Loucy (cell line): ENCODE results near the gene NAA30.

ENCODE experiments used
- H2AFZ ChIP-seq: fragments of 200-600 bp; sonication (generic); 2 replicates; pipeline ENCODE4 v1.6.0; 2016; ENCODE audit warnings: antibody characterized with exemption, mild to moderate bottlenecking, low read length, moderate library complexity
- H3F3A ChIP-seq: fragments of 200-600 bp; 2 replicates; pipeline ENCODE4 v1.6.0; 2016; ENCODE audit warnings: antibody characterized with exemption, low read depth, mild to moderate bottlenecking
- H3K27me3 ChIP-seq: fragments of 200-600 bp; sonication (generic); 2 replicates; pipeline ENCODE4 v1.6.1; 2014; ENCODE audit warnings: low read length, mild to moderate bottlenecking; ENCODE audit not compliant: insufficient read depth, poor library complexity, severe bottlenecking
- H3K36me3 ChIP-seq: fragments of 200-600 bp; sonication (generic); 2 replicates; pipeline ENCODE4 v1.6.1; 2016; ENCODE audit warnings: low read length; ENCODE audit not compliant: insufficient read depth
- H3K4me1 ChIP-seq: fragments of 200-600 bp; sonication (generic); 2 replicates; pipeline ENCODE4 v1.5.1; 2014; ENCODE audit warnings: low read length, mild to moderate bottlenecking; ENCODE audit not compliant: insufficient read depth, poor library complexity, severe bottlenecking
- H3K4me2 ChIP-seq: fragments of 200-600 bp; sonication (generic); 2 replicates; pipeline ENCODE4 v1.6.0; 2014; ENCODE audit warnings: antibody characterized with exemption, low read length, low read depth, mild to moderate bottlenecking; ENCODE audit not compliant: poor library complexity, severe bottlenecking
- H3K4me3 ChIP-seq: fragments of 200-600 bp; sonication (generic); 2 replicates; pipeline ENCODE4 v1.5.1; 2014; ENCODE audit warnings: low read length, mild to moderate bottlenecking, mixed read lengths; ENCODE audit not compliant: poor library complexity, severe bottlenecking
- H3K79me2 ChIP-seq: fragments of 200-600 bp; sonication (generic); 2 replicates; pipeline ENCODE4 v1.6.1; 2014; ENCODE audit warnings: low read length; ENCODE audit not compliant: insufficient read depth
- H3K9ac ChIP-seq: fragments of 200-600 bp; sonication (generic); 2 replicates; pipeline ENCODE4 v1.6.0; 2014; ENCODE audit warnings: mild to moderate bottlenecking, low read depth, low read length, moderate library complexity; ENCODE audit not compliant: poor library complexity, severe bottlenecking
- H3K9me2 ChIP-seq: fragments of 200-600 bp; sonication (generic); replicated peaks from 2 replicates; pipeline ENCODE4 v1.6.1; 2016; ENCODE audit warnings: low read depth, low read length, mixed read lengths
- H3K9me3 ChIP-seq: fragments of 200-600 bp; sonication (generic); 2 replicates; pipeline ENCODE4 v1.6.1; 2014; ENCODE audit warnings: mild to moderate bottlenecking, antibody characterized with exemption, low read length, low read depth; ENCODE audit not compliant: insufficient read depth
- H4K20me1 ChIP-seq: fragments of 200-600 bp; sonication (generic); 2 replicates; pipeline ENCODE4 v1.6.0; 2014; ENCODE audit warnings: antibody characterized with exemption, low read length, mild to moderate bottlenecking; ENCODE audit not compliant: insufficient read depth, poor library complexity, severe bottlenecking
- EZH2phosphoT487 ChIP-seq: fragments of 200-600 bp; IDR thresholded peaks from 2 replicates; pipeline ENCODE4 v1.6.1; 2018; ENCODE audit warnings: antibody characterized with exemption, mild to moderate bottlenecking, moderate library complexity, borderline replicate concordance
- TF ChIP-seq, protein P1 (sequence below): fragments of 200-600 bp; sonication (generic); conservative IDR thresholded peaks from 2 replicates; pipeline ENCODE4 v1.5.1; 2014; ENCODE audit warnings: mild to moderate bottlenecking, antibody characterized with exemption, low read length

NAA30 gene

DNA sequence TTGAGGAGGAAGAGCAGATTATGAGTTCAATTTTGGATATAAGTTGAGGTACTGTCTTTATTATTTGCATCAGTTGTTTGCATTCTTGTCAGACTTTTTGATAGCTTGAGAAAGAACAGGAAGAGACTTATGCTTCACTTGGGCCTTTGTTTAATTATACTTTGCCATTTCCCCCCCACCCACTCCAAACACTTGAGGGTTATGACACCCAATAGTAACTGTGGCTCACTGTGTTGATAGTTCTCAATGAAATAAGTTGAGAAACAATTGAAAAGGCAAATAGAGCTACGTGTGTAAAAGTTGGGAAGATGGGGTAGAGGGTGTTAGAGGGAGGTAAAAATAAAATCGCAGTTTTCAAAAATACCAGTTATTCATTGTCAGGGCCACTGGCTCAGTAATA is 17.7 kb downstream of the NAA30 start:
- H3K9me3 ChIP-seq = no peaks in the 10 kb centered on the region
- no peaks in the 10 kb centered on the region for H3K9me2 ChIP-seq
- H3K36me3 ChIP-seq = peaks cover 31% of the 10 kb centered on the region
- H4K20me1 ChIP-seq = peaks cover 10% of the 10 kb centered on the region
- peaks cover 15% of the 10 kb centered on the region; the same call in 1 of the 2 replicates for H3K79me2 ChIP-seq
- no peaks in the 10 kb centered on the region for H3F3A ChIP-seq
- no peak overlapping the region for H2AFZ ChIP-seq
- no peak overlapping the region for H3K4me3 ChIP-seq
- no peaks in the 10 kb centered on the region for H3K27me3 ChIP-seq
- no peak overlapping the region for H3K9ac ChIP-seq
- no peak overlapping the region for H3K4me2 ChIP-seq
- TF ChIP-seq, protein P1, sequence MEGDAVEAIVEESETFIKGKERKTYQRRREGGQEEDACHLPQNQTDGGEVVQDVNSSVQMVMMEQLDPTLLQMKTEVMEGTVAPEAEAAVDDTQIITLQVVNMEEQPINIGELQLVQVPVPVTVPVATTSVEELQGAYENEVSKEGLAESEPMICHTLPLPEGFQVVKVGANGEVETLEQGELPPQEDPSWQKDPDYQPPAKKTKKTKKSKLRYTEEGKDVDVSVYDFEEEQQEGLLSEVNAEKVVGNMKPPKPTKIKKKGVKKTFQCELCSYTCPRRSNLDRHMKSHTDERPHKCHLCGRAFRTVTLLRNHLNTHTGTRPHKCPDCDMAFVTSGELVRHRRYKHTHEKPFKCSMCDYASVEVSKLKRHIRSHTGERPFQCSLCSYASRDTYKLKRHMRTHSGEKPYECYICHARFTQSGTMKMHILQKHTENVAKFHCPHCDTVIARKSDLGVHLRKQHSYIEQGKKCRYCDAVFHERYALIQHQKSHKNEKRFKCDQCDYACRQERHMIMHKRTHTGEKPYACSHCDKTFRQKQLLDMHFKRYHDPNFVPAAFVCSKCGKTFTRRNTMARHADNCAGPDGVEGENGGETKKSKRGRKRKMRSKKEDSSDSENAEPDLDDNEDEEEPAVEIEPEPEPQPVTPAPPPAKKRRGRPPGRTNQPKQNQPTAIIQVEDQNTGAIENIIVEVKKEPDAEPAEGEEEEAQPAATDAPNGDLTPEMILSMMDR = no peak
- TF ChIP-seq EZH2phosphoT487 = no peak
- H3K4me1 ChIP-seq = peaks cover 18% of the 10 kb centered on the region

DNA sequence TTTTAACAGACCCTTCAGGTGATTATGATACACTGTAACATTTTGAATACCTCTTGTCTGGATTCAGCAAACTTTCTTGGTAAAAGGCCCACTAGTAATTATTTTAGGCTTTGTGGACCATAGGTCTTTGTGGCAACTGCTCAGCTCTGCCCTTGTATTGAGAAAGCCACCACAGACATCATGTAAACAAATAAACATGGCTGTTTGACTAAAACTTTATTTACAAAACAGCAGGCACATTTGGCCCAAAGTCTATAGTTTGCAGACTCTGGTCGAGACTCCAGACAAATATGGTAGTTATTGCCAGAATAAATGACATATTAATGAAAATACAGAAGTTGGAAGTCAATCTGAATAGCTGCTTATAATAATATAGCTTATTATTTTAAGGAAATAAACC is 18.2 kb downstream of the NAA30 start:
- peaks cover 31% of the 10 kb centered on the region for H3K36me3 ChIP-seq
- H3K4me1 ChIP-seq = peaks cover 18% of the 10 kb centered on the region
- H3K4me3 ChIP-seq = no peak overlapping the region
- H3K79me2 ChIP-seq = peaks cover 9% of the 10 kb centered on the region; the same call in 1 of the 2 replicates
- H3K9me3 ChIP-seq = no peaks in the 10 kb centered on the region
- H3K9me2 ChIP-seq = no peaks in the 10 kb centered on the region
- no peaks in the 10 kb centered on the region for H3K27me3 ChIP-seq
- H3F3A ChIP-seq = no peaks in the 10 kb centered on the region
- no peak overlapping the region for H2AFZ ChIP-seq
- H4K20me1 ChIP-seq = peaks cover 10% of the 10 kb centered on the region
- no peak overlapping the region for H3K9ac ChIP-seq
- no peak for TF ChIP-seq EZH2phosphoT487
- TF ChIP-seq, protein P1 = no peak
- no peak overlapping the region for H3K4me2 ChIP-seq

DNA sequence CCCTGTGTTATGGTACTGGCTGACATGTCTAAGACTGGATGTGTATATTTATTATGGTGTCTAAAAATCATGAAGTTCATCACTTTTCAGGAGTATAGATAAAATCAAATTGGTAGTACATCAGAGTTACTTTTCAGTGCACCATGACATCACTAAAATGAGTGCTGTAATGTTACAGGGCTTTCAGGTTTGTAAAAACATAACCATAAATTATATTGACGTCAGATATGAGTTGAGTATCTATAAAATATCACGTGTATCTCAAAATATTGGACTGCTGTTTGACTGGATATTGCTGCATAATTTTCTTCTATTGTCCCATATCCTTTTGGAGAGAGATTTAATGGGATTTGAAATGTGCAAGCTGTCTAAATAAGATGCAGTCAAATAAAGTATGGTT is 22.0 kb downstream of the NAA30 start:
- Histone ChIP-seq H3K9me2 (no peaks in the 10 kb centered on the region), H3K27me3 (no peaks in the 10 kb centered on the region), H4K20me1 (peaks cover 4% of the 10 kb centered on the region), H3F3A (no peaks in the 10 kb centered on the region), H2AFZ (no peak overlapping the region), H3K9me3 (no peaks in the 10 kb centered on the region), H3K4me2 (no peak overlapping the region), H3K4me3 (no peak overlapping the region), H3K79me2 (no peaks in the 10 kb centered on the region), H3K4me1 (peaks cover 14% of the 10 kb centered on the region), H3K9ac (no peak overlapping the region), H3K36me3 (peaks cover 23% of the 10 kb centered on the region)
- no peak for TF ChIP-seq EZH2phosphoT487
- TF ChIP-seq, protein P1 = no peak
